Measurements from ENCODE around the gene PGGT1B.

The PGGT1B gene

DNA sequence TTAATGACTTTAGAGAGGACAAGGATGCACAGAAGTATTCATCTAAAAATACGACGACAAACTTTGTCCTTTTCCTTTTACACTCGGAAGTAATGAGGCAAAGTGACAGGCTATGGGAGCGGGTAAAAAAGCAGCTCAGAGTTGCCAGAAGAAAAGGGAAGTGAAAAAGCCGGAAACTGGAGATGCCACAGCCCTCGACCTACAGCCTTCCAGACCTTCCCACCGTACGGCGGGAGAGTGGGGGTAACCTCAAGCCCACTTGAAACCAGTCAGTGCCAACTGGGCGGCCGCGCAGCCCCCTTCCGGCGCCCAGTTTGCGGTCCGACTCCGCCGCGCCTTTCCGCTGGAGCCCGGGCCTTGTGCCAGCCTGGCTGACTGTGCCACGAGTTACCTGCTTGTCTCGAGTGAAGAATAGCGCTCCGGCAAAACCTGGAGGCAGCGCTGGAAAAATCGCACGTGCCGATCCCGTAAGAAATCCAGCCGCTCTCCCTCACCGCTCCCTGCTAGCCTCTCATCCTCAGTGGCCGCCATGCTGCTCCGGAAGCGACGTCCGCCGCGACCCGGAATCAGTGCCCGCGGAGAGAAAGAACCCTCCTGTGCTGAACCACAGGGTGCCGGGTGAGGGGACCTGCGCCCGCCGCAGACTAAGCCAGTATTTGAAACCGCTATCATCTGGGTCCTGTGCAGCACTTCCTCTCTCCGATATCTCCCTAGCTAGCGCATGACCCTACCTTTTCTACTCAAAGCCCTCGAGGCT is at the start of gene PGGT1B:
Gene PGGT1B, minus strand, starts transcription at position 557 of the 757 bp plus-strand sequence. Its CDS starts 26 bp downstream, at position 531.
- peak; percentile 60 to 73 for DNase-seq (ENCODE audit: low read depth in 2 of 2)

DNA sequence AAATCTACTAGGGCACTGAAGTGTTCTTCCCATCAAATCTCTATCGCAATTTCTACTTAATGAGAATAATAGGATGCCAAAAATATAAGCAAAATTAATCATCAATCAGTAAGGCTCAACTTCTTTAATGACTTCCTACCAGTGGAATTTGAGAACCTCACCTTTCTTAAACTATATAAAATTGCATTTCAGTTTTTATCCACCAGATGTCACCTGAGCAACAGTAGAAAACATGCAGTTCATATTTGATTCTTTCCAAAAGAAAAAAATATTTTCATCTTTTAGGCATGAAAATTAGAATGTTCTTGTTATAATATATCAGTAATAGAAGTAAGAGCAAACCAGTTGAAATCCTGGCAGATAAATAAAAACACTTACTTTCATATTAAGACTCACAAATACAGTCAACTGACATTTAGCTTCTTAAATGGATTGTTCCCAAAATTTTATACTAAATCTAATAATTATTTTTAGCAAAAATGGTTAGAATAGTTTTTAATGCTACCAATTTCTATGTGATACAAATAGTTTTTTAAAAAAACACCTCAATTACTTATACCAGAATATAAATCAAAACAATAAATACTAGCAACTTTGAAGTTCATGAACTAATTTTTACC is 47.2 kb upstream of the PGGT1B start:
- DNase-seq (ENCODE audit: low read depth in 2 of 2): no peak

DNA sequence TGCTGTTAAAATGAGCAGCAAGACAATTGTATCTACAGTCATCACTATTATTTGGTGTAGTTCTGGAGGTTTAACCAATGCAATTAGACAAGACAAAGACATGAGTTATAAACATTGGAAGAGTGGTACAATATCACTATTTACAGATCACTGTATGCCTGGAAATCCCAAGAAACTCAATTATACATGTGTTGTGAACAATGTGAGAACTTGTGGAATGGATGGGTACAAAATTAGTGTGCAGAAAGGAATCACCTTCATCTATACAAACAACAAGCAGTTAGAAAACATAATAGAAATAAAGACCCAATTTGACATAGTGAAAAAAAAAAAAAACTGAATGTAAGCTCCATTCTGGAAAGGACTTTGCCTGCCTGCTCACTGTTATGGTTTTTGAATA is 46.1 kb upstream of the PGGT1B start:
- DNase-seq (ENCODE audit: low read depth in 2 of 2): no peak

DNA sequence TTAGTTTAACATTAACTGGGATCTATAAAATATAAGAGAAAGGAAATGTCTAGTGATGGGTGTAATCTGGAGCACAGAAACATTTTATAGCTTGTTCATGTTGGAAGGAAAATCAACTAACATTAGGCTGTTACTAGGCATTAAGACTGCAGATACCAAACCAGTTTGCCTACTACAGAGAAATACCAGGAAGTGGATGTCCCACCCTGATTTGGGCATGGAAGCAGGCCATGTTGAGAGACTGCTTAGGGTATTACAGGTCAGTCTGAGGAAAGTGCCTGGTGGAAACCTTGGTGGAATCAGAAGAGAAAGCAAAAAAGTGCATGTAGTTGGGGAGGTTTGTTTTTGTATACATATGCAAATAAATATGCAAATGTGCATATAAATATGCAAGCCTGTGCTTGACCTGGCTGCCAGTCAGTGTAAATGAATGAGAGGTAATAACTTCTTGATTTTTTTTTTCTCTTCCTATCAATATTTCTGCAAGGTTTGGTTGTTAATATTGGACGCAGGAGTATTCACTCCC is 43.4 kb upstream of the PGGT1B start:
- DNase-seq (ENCODE audit: low read depth in 2 of 2): no peak

DNA sequence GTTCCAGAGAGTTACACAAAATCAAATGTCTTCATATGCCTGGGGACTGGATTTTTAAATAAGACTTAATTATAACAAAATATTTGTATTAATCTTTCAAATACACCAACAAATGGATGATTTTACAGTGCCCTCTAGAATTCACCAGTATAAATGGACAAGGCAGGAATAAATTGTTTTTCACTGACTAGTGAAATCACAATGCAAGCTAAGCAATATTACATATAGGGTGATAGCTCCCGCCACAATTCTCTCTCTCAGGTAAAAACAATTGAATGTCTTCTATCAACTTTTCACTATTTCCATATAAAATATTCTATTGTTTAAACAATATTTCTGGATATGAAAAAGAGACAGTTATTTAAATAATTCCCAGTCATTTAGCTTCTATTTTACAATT is 41.8 kb upstream of the PGGT1B start:
- DNase-seq (ENCODE audit: low read depth in 2 of 2): no peak

DNA sequence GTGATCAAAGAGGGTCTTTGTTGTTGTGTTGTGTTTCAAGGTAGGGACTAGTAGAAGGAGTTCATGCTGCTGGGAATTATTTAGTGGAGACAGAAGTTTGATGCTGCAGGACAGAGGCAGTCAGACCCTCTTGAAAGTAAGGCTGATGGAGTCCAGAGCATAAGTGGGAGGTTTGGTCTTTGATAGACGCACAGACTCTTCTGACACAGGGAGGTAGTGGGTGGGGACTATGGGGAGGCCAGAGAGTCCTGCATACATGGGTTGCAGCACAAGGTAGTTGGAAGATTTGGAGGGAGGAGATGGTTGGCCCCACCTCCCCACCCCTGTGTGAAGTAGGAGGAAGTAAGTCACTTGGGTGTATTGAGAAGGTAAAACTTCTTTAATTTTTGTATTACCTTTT is 36.1 kb upstream of the PGGT1B start:
- DNase-seq (ENCODE audit: low read depth in 2 of 2): no peak

DNA sequence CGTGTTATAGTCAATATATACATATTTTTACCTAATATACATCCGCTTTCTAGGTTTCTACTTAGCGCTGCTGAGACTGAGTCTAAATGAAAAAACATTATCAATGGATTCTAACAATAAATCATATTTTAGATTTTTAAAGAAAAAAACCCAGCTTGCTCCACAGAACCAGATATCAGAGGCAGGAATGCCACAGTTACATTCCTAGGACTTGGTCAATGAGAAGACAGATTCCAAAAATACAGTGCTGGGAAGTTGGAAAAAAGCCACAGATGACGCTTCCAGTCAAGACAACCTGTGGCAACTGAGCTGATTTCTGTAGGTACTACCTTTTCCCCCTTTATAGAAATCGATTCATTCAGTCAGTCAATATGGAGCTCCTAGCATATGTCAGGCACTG is 34.4 kb upstream of the PGGT1B start:
- DNase-seq (ENCODE audit: low read depth in 2 of 2): no peak

DNA sequence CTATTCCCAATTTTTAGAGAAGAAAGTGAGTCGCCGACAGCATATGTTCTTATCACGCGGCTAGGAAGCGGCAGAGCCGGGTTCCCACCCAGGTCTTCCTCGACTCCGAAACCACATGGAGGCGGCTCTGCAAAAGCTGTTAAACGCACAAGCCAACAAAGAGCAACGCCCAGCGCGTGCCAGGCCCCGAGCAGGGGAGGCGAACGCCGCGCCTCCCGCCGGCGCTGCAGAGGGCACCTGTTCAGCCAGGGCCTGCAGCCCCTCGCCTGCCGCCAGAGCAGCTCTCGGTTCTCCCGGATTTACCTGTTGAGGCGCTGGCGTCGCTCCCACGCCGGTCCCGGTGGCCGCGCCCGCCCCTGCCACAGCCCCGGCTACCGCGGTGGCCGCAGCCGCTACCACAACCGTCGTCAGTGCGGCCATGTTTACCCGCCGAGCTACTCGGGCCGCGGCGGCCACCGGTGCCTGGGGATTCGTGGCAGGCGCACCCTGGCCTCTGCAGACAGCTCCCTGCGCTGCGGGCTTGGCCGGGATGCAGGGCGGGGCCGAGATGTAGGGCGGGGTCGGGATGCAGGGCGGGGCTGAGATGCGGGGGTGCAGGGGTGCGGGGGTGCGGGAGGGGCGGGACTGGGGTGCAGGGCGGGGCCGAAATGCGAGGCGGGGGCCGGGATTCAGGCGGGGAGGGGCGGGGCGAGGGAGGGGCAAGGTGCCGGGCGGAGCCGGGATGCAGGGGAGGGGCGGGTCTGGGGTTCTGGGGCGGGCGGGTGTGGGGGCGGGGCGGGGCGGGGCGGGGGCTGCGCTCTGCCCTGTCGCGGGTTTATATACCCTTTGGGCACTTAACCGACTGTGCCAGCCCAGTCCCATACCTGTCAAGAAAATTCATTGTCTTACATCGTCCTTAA is 33.7 kb upstream of the PGGT1B start, which contains the start of gene CCDC112:
Gene CCDC112, minus strand, starts transcription at position 531 of the 899 bp plus-strand sequence. Its CDS starts 111 bp downstream, at position 420.
- DNase-seq (ENCODE audit: low read depth in 2 of 2): peak; percentile 76 to 80

DNA sequence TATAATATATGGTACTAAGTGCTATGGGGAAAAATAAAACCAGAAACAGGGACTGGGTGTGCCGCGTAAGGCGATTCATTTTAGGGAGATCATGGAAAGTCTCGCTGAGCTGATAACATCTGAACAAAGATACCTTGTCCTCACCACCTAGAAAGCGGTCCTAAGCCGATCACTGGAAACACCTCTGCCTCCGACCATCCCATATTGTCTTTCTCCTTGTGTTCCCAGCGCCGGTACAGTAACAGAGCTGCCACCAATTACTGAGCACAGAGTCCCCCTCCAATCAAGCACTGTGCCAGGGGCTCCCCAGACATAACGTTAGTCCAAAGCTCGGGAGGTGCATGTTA is 33.1 kb upstream of the PGGT1B start:
- no peak for DNase-seq (ENCODE audit: low read depth in 2 of 2)

DNA sequence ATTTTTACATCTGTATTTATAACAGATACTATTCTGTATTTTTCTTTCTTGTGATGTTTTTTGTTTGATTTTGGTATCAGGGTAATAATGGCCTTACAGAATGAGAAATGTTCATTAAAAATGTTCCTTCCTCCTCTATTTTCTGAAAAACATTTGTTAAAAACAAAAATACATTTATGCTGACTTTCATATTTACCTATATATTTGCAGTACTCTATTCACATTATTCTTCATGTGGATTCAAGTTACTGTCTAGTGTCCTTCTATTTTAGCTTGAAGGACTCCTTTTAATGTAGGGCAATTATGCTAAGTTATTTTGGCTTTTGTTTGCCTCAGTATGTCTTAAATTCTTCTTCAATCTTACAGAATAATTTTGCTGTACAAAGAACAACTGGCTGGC is 28.7 kb upstream of the PGGT1B start:
- DNase-seq (ENCODE audit: low read depth in 2 of 2): no peak

DNA sequence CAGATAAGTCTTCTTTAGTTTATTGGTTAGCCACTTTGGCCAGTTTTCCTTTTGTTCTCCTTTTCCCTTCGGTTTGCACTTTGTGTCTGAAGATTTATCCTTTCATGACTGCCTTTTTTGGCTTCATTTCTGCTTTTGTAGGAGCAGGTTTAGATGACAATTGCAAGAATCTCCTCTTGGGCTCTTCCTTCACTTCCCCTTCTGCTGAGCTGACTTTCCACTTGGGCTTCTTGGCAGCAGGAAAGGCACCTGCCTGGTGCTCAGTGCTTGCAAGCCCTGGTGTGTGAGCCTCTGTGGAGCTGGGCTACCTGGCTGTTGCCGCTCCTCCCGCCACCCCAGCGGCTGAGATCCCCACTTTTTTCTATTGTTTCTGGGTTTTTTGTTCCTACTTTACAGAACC is 26.4 kb upstream of the PGGT1B start:
- DNase-seq (ENCODE audit: low read depth in 2 of 2): no peak

DNA sequence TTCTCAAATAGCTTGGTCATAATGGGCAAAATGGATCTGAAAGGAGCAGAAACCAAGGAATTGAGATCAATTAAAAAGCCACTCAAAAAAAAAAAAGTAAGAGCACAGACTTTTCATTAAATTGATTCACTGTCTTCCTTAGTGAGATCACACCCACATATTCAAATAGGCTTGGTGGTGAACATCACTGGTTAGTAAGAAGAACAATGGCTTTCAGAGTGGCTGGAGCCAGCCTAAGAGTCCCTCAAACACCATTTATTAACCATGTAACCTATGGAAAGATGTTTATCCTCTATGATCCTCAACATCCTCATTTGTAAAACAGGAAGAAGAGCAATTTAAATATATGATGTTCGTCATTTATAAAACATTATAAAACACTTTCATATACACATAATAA is 21.3 kb upstream of the PGGT1B start:
- no peak for DNase-seq (ENCODE audit: low read depth in 2 of 2)

DNA sequence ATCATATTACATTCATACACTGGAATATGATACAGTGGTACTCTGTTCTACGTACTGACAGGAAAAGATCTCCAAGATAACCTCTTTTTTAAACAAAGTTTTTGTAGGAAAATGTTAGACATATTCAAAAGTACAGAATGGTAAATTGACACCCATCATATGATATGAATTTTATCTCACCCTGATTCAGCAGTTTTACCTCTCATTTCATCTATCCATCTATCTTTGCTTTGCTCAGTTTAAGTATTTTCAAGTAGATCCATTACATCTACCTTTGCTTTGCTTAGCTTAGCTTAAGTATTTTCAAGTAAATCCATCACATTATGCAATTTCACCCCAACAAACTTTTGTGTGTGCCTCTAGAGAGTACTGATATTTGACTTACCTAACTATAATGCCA is 19.5 kb upstream of the PGGT1B start:
- DNase-seq (ENCODE audit: low read depth in 2 of 2): no peak

DNA sequence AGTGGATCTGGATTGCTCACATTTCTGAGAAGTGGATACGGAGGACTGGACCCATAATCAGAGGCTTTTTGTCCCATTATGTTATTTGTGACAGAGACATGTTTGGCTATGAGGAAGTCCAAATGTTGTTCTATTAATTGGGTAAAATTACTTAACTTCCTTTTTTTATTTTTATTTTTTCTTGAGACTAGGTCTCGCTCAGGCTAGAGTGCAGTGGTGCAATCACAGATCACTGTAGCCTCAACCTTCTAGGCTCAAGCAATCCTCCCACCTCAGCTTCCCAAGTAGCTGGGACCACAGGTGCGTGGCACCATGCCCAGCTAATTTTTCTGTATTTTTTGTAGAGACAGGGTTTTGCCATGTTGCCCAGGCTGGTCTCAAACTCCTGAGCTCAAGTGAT is 11.9 kb upstream of the PGGT1B start:
- no peak for DNase-seq (ENCODE audit: low read depth in 2 of 2)

DNA sequence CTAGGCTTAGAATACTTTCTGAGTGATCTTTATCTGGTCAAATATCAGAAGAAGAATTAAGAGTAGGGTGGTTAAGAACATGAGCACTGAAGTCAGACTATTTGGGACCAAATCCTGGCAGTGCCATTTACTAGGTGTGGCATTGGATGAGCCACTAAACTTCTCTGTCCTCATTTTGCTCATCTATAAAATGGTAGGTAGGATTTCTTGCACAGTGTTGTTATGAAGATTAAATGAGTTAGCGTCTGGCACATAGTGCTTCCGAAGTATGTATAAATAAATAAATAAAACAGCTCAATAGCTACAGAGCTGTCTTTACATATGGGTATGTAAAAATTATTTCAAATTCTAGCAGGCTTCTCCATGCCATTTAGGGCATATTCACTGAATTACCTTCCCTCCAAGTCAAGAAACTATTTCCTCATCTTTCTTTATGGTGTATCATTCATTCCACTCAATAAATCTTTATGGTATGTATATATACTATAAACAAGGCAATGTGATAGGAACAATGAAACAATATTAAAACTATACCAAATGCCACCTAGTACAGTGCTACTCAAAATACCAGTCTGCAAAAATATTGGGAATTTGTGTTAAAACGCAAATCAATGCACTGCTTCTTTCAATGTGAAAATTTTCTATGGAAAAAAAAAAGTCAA is 9.8 kb upstream of the PGGT1B start:
- no peak for DNase-seq (ENCODE audit: low read depth in 2 of 2)

DNA sequence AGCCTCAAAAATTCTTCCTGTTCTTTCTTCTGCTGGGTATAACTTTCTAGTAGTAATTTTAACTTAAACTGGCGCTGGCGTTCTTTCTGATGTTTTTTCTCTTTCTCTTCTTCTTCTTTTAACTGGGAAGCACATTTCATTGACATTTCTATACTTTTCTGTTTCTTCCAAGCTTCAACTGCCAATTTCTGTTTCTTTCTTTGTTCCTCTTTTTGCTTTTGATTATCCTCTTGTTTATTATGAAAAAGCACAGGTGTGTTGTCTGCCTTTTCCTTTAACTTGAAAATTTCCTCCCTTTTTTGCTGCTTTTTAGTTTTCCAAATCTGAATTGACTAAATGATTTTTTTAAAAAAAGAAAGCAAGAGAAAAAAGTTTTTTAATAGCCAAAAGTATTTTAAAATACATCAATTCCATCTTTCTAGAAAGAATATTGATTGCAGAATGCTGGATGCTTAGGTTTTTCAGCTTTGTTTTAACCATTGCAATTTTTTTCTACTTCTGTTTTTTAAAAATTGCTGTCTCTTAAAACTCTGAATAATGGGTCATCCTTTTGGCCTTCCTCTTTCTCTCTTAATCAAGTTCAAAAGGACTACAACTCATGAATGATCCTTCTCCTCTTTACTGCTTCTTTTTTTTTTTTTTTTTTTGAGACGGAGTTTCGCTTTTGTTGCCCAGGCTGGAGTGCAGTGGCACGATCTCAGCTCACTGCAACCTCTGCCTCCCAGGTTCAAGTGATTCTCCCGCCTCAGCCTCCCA is 8.8 kb upstream of the PGGT1B start:
- no peak for DNase-seq (ENCODE audit: low read depth in 2 of 2)

DNA sequence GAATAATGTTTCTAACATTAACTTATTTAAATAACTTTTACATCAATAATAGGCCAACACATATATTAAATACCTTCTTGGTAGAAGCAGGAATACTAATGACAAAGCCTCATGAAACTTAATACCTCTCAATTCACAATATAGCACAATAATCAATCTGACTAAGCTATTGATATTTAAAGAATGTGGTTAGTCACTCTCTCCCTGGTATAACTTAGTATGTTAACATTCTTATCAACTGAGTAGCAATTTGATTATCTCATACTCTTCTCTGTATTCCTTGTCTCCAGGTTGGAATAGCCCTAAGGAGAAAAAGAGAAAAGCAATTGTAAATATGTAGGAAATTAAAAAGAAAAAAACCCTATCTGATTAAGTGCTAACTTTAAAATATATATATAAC is 4.9 kb upstream of the PGGT1B start:
- no peak for DNase-seq (ENCODE audit: low read depth in 2 of 2)

DNA sequence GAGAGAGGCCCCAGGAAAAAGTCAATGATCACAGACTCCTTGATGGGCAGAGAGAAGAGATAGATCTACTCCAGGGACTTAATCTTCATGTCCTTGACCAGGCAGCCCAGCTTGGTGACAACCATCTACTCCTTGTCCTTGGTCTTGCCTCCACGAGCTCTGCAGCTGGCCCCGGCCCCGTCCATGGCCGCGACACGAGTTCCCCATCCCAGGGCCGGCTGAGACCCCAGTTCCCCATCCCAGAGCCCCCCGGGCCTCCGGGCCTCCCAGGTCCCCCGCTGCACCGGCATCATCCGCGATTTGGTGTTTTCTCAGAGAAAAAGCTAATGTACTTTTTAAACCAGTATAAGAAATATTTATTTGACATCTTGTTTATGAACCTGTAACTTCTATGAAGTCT is 2.5 kb upstream of the PGGT1B start:
- DNase-seq (ENCODE audit: low read depth in 2 of 2): no peak

DNA sequence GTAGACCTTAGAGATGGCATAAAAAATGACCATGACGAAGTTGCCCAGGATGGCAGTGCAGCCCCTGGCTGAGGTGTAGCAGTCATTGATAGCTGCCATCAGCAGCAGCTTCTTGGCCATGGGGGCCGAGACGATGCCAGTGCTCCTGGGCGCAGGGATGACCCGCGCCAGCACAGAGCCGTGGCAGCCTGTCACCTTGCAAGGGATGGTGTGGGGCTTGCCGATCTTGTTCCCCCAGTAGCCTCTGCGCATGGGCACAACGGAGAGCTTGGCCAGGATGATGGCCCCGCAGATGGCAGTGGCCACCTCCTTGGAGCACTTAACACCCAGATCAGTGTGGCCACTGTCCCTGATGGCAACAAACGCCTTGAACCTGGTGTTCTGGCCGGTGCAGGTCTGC is 2.1 kb upstream of the PGGT1B start:
- no peak for DNase-seq (ENCODE audit: low read depth in 2 of 2)

DNA sequence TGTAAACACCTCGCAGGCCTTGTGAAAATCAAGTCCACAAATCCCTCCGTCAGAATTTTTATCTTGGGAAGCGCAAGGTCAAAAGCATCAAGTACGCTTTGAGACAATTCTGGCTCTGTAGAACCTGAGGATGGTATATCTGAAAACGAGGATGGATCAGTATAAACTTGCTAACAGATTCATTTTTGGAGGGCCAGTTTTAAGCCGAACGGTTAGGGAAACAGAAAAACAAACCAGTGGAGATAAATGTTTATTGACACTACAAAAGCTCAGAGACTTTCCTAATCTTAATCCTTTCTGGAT is 352 bp upstream of the PGGT1B start:
- DNase-seq (ENCODE audit: low read depth in 2 of 2): no peak

DNA sequence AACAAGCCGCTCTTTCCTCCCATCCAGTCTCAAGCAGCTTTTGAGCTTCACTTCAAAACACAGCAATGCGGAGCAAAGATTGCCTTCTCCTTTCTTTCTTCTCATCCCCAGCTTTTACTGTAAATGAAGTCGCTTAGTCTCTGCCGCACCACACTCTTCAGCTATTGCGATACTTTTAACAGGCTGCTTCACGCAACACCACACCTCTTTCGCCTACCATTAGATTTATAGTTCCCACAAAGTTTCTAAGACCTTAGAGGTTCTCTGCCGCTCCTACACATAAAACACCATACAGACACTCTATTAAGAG is 711 bp downstream of the PGGT1B start:
- DNase-seq (ENCODE audit: low read depth in 2 of 2): no peak

DNA sequence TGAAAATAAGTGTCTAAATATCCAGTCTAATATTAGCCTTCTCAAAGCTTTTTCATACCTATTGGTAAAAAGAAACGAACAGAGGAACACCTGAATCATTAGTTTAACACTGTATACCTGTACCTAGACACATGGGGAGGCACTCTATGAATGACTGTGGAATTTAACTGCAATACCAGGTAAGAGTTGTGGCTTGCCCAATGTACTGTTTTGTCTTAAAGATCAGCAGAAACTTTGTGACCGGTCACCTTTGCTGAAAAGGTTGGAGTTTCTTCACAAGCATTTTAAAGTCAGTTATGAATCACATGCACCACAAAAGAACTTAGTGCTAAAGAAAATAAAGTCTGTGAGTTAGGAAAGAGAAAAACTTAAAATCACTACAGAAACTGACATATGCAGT is 2.4 kb downstream of the PGGT1B start:
- no peak for DNase-seq (ENCODE audit: low read depth in 2 of 2)
